ENCODE data around the gene TMEM87B. TPM values are rescaled to one million over a fixed set of nuclear protein-coding genes. Genes with fewer than 3 reads are reported as not detected.
"Not testable (repeated sequence)": the region's sequence is repeated elsewhere in the genome, so short reads cannot be mapped to it uniquely, and the experiment has no call there.

Gene TMEM87B
- total RNA-seq, 1 donor from 2014 or later = 15.4 TPM

DNA sequence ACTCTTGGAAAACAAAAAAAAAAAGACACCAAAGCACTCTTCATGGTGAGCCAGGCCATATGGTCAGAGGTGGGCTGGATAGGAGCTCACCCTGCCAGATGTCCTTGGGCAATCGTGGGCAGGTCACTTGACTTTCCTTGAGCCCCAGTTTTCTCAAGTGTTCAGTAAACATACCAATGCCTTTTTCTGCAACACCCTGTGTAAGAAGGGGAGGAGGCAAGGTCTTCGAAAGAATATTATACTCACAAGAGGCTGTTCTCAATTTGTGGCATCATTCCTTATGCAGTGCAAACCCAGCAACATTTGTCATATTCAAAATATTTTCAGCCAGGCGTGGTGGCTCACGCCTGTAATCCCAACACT is 22.9 kb upstream of the TMEM87B start:
- no peak overlapping the region for H3K27ac Mint-ChIP-seq
- H3K4me3 Mint-ChIP-seq (ENCODE audit: low read depth) = no peak overlapping the region
- peaks cover 6% of the 10 kb centered on the region for H3K4me1 Mint-ChIP-seq (ENCODE audit: low read depth)
- TF ChIP-seq, protein P1, sequence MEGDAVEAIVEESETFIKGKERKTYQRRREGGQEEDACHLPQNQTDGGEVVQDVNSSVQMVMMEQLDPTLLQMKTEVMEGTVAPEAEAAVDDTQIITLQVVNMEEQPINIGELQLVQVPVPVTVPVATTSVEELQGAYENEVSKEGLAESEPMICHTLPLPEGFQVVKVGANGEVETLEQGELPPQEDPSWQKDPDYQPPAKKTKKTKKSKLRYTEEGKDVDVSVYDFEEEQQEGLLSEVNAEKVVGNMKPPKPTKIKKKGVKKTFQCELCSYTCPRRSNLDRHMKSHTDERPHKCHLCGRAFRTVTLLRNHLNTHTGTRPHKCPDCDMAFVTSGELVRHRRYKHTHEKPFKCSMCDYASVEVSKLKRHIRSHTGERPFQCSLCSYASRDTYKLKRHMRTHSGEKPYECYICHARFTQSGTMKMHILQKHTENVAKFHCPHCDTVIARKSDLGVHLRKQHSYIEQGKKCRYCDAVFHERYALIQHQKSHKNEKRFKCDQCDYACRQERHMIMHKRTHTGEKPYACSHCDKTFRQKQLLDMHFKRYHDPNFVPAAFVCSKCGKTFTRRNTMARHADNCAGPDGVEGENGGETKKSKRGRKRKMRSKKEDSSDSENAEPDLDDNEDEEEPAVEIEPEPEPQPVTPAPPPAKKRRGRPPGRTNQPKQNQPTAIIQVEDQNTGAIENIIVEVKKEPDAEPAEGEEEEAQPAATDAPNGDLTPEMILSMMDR (IDR thresholded peaks at IDR 0.05; ENCODE audit: unreplicated experiment) = no peak
- peaks cover 4% of the 10 kb centered on the region for H3K9me3 Mint-ChIP-seq (ENCODE audit: low read depth)
- no peak for DNase-seq (ENCODE audit: low spot score, unreplicated experiment)
- H3K36me3 Mint-ChIP-seq (ENCODE audit: insufficient read depth) = peaks cover 12% of the 10 kb centered on the region
- H3K27me3 Mint-ChIP-seq = no peaks in the 10 kb centered on the region

DNA sequence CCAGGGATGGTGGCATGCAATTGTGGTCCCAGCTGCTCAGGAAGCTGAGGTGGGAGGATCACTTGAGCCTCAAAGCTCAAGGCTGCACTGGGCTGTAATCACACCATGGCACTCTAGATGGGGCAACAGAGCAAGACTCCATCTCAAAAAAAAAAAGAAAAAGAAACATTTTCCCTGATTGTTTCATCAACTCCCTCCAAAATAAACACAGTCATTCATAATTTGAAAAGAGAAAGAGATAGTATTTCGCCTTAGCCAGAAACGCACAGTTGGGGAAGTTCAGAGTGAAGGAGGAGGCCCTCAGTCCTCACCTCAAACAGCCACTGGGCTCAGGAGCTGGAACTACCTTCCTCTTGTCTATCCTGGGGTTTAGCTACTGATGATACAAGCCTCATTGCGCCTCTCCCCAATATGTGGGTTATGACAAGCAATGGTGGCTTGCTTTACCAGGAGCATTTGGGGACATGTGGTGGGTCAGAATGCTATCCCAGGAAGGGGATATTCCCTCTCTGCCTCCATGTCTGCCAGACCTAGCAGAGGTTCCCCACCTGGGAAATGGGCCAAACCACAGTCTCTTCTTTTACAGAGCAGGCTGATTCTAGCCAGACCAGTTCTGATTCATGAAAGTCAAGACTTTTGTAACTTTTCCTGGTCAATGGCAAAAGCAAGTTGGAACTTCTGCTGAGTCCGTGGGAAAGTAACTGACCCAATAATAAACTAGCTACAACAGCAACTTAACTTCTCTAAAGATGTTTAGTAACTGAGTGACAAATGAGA is 22.2 kb upstream of the TMEM87B start:
- DNase-seq (ENCODE audit: low spot score, unreplicated experiment) = no peak
- H3K4me3 Mint-ChIP-seq (ENCODE audit: low read depth) = no peak overlapping the region
- peaks cover 10% of the 10 kb centered on the region for H3K36me3 Mint-ChIP-seq (ENCODE audit: insufficient read depth)
- TF ChIP-seq, protein P1 (IDR thresholded peaks at IDR 0.05; ENCODE audit: unreplicated experiment) = peak; percentile 15
- H3K27me3 Mint-ChIP-seq = no peaks in the 10 kb centered on the region
- H3K27ac Mint-ChIP-seq = no peak overlapping the region
- peaks cover 6% of the 10 kb centered on the region for H3K4me1 Mint-ChIP-seq (ENCODE audit: low read depth)
- H3K9me3 Mint-ChIP-seq (ENCODE audit: low read depth) = peaks cover 9% of the 10 kb centered on the region

DNA sequence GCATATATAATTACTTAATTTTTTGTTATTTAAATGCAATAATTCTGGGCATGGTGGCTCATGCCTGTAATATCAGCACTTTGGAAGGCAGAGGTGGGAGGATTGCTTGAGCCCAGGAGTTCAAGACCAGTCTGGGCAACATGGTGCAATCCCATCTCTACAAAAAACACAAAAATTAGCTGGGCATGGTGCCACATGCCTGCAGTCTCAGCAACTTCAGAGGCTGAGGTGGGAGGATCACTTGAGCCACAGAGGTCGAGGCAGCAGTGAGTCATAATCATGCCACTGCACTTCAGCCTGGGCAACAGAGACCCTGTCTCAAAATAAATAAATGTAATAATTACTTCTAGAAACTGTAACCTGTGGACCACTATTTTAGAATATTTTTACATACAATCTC is 21.5 kb upstream of the TMEM87B start:
- H3K36me3 Mint-ChIP-seq (ENCODE audit: insufficient read depth) = peaks cover 13% of the 10 kb centered on the region
- no peak overlapping the region for H3K27ac Mint-ChIP-seq
- no peak for DNase-seq (ENCODE audit: low spot score, unreplicated experiment)

DNA sequence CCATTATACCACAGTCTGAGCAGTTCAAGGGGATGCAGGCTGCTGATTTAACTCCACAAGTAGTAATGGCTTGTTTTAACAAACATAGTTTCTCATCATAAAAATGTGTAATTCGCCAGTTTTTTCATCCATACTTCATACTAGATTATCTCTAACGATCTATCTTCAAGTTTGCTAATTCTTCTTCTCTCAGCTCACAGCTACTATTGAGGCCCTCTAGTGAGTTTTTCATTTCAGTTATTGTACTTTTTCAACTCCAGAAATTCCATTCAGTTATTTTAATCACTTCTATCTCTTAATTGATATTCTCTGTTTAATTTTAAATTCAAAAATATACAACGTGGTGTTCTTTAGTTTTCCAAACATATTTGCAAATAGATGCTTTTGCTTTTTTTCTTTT is 20.1 kb upstream of the TMEM87B start:
- Mint-ChIP-seq H3K27ac (no peak overlapping the region), H3K9me3 (ENCODE audit: low read depth) (peaks cover 8% of the 10 kb centered on the region), H3K4me3 (ENCODE audit: low read depth) (no peak overlapping the region), H3K27me3 (no peaks in the 10 kb centered on the region), H3K36me3 (ENCODE audit: insufficient read depth) (peaks cover 6% of the 10 kb centered on the region), H3K4me1 (ENCODE audit: low read depth) (peaks cover 6% of the 10 kb centered on the region)
- no peak for DNase-seq (ENCODE audit: low spot score, unreplicated experiment)
- TF ChIP-seq, protein P1 (IDR thresholded peaks at IDR 0.05; ENCODE audit: unreplicated experiment) = no peak

More for the DNA sequence above, 21.5 kb upstream of the TMEM87B start:
- TF ChIP-seq, protein P1 (IDR thresholded peaks at IDR 0.05; ENCODE audit: unreplicated experiment) = no peak
- Mint-ChIP-seq H3K4me3 (ENCODE audit: low read depth) (no peak overlapping the region), H3K9me3 (ENCODE audit: low read depth) (peaks cover 13% of the 10 kb centered on the region), H3K27me3 (no peaks in the 10 kb centered on the region), H3K4me1 (ENCODE audit: low read depth) (peaks cover 6% of the 10 kb centered on the region)

DNA sequence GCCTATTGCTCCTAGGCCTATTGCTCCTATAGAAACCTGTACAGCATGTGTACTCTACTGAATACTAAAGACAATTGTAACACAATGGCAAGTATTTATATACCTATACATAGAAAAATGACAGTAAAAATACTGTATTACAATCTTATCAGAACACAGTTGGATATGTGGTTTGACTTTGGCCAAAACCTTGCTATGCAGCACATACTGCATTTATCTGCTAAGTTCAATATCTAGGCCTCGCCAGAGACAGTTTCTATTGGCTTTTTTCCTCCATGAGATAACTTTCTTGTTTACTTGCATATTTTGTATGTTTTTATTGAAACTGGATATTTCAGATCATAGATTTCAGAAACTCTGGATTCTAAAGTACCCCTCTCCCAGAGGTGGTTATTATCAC is 19.3 kb upstream of the TMEM87B start:
- peaks cover 3% of the 10 kb centered on the region for H3K36me3 Mint-ChIP-seq (ENCODE audit: insufficient read depth)
- TF ChIP-seq, protein P1 (IDR thresholded peaks at IDR 0.05; ENCODE audit: unreplicated experiment) = no peak
- no peak overlapping the region for H3K4me3 Mint-ChIP-seq (ENCODE audit: low read depth)
- H3K9me3 Mint-ChIP-seq (ENCODE audit: low read depth) = peaks cover 8% of the 10 kb centered on the region
- H3K27me3 Mint-ChIP-seq = no peaks in the 10 kb centered on the region
- DNase-seq (ENCODE audit: low spot score, unreplicated experiment) = no peak
- peaks cover 6% of the 10 kb centered on the region for H3K4me1 Mint-ChIP-seq (ENCODE audit: low read depth)
- no peak overlapping the region for H3K27ac Mint-ChIP-seq

DNA sequence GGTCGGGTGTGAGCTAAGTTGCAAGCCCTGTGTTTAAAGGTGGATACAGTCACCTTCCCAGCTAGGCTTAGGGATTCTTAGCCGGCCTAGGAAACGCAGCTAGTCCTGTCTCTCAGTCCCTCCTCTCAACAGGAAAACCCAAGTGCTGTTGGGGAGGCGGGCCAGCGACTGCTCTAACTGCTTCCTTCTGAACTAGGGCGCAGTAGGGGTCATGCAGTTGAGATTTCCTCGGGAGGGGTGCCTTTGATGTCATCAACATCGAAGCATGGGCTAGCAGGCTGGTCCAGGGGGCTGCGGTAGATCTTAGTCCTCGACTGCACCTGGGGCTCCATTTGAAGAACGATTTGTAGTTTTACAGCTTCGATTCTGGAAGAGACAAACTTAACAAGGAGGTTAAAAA is 15.5 kb upstream of the TMEM87B start:
- Mint-ChIP-seq H3K9me3 (ENCODE audit: low read depth) (peaks cover 13% of the 10 kb centered on the region), H3K4me1 (ENCODE audit: low read depth) (peaks cover 17% of the 10 kb centered on the region)
- DNase-seq (ENCODE audit: low spot score, unreplicated experiment); H3K27ac Mint-ChIP-seq; H3K4me3 Mint-ChIP-seq (ENCODE audit: low read depth); H3K36me3 Mint-ChIP-seq (ENCODE audit: insufficient read depth); H3K27me3 Mint-ChIP-seq: not testable (repeated sequence)

DNA sequence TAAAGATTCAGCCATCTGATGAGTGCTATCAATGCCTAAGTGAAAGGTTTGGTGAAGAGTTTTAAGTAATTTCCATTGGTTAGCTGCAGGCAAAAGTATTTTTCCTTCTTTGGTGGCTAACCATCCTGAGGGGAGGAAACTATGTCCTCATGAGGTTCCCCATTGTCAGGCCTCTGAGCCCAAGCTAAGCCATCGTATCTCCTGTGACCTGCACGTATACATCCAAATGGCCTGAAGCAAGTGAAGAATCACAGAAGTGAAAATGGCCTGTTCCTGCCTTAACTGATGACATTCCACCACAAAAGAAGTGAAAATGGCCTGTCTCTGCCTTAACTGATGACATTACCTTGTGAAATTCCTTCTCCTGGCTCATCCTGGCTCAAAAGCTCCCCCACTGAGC is 15.0 kb upstream of the TMEM87B start:
- peaks cover 17% of the 10 kb centered on the region for H3K4me1 Mint-ChIP-seq (ENCODE audit: low read depth)
- not testable (repeated sequence) for H3K4me3 Mint-ChIP-seq (ENCODE audit: low read depth)
- peaks cover 13% of the 10 kb centered on the region for H3K9me3 Mint-ChIP-seq (ENCODE audit: low read depth)

DNA sequence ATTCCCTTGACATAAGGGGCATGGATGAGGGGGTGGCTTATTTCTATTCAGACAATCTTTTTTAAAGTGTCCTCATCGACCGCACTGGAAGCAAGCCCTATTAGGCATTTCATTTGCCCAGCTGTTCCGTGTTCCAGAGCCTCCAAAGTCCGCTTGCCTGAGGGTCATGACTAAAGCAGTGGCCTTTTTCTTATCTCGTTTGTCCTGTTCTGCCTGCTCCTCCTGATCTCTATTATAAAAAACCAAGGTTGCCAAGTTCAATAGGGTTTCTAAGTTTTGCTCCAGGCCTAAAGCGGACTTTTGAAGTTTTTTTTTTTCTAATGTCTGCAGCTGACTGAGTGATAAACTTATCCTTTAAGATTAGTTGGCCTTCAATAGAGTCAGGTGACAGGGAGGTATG is 13.6 kb upstream of the TMEM87B start:
- DNase-seq (ENCODE audit: low spot score, unreplicated experiment); H3K27ac Mint-ChIP-seq: not testable (repeated sequence)
- peaks cover 25% of the 10 kb centered on the region for H3K9me3 Mint-ChIP-seq (ENCODE audit: low read depth)

More for the DNA sequence above, 15.0 kb upstream of the TMEM87B start:
- H3K36me3 Mint-ChIP-seq (ENCODE audit: insufficient read depth); DNase-seq (ENCODE audit: low spot score, unreplicated experiment); H3K27me3 Mint-ChIP-seq; H3K27ac Mint-ChIP-seq: not testable (repeated sequence)

More for the DNA sequence above, 13.6 kb upstream of the TMEM87B start:
- not testable (repeated sequence) for H3K36me3 Mint-ChIP-seq (ENCODE audit: insufficient read depth); H3K27me3 Mint-ChIP-seq; H3K4me3 Mint-ChIP-seq (ENCODE audit: low read depth)
- H3K4me1 Mint-ChIP-seq (ENCODE audit: low read depth) = peaks cover 17% of the 10 kb centered on the region
